Panc1 (cell line): ENCODE data around the gene PIK3R1.

Source experiments
- POLR2AphosphoS5 ChIP-seq: IDR thresholded peaks from 2 replicates; pipeline ENCODE4 v1.6.1; 2012; ENCODE audit warnings: mild to moderate bottlenecking, low read depth, low read length, moderate library complexity
- SIN3A ChIP-seq: IDR thresholded peaks from 2 replicates; pipeline ENCODE4 v1.6.1; 2012; ENCODE audit warnings: low read depth, mild to moderate bottlenecking, low read length, moderate library complexity, borderline replicate concordance; ENCODE audit not compliant: insufficient read depth
- TF ChIP-seq, protein P1 (sequence below): fragments of 450-650 bp; IDR thresholded peaks from 2 replicates; pipeline ENCODE4 v1.5.1; 2017; ENCODE audit warnings: mild to moderate bottlenecking
- TF ChIP-seq, protein P2 (sequence below), 2 experiments: IDR thresholded peaks; 2 replicates each; pipeline ENCODE4 v1.6.1; 2011 to 2012; ENCODE audit warnings: low read depth in 2 of 2, control low read depth in 1 of 2, low read length in 1 of 2, mild to moderate bottlenecking in 1 of 2, moderate library complexity in 1 of 2; ENCODE audit not compliant: insufficient read depth in 1 of 2

DNA sequence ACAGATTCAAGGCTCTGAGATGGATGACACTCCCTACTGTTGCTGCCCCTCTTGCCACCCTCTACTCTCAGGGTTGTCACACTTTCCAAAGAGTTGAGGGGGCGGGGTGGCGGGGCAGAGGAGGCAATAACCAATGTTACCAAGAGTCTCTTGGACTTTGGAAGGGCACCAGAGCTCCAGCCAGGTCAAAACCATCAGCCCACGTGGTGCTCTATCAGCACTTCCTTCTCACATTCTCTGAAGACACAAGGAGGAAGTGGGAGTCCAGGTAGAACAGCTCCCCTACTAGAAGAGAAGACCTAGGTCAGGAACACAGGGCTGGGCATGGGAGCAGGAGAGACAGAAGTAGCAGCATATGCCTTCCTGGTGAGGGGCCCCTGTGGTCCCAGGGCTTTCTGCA, 33.0 kb upstream of the PIK3R1 start:
- TF ChIP-seq, protein P1, sequence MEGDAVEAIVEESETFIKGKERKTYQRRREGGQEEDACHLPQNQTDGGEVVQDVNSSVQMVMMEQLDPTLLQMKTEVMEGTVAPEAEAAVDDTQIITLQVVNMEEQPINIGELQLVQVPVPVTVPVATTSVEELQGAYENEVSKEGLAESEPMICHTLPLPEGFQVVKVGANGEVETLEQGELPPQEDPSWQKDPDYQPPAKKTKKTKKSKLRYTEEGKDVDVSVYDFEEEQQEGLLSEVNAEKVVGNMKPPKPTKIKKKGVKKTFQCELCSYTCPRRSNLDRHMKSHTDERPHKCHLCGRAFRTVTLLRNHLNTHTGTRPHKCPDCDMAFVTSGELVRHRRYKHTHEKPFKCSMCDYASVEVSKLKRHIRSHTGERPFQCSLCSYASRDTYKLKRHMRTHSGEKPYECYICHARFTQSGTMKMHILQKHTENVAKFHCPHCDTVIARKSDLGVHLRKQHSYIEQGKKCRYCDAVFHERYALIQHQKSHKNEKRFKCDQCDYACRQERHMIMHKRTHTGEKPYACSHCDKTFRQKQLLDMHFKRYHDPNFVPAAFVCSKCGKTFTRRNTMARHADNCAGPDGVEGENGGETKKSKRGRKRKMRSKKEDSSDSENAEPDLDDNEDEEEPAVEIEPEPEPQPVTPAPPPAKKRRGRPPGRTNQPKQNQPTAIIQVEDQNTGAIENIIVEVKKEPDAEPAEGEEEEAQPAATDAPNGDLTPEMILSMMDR = no peak
- TF ChIP-seq POLR2AphosphoS5 (no peak), SIN3A (no peak)
- TF ChIP-seq, protein P2, sequence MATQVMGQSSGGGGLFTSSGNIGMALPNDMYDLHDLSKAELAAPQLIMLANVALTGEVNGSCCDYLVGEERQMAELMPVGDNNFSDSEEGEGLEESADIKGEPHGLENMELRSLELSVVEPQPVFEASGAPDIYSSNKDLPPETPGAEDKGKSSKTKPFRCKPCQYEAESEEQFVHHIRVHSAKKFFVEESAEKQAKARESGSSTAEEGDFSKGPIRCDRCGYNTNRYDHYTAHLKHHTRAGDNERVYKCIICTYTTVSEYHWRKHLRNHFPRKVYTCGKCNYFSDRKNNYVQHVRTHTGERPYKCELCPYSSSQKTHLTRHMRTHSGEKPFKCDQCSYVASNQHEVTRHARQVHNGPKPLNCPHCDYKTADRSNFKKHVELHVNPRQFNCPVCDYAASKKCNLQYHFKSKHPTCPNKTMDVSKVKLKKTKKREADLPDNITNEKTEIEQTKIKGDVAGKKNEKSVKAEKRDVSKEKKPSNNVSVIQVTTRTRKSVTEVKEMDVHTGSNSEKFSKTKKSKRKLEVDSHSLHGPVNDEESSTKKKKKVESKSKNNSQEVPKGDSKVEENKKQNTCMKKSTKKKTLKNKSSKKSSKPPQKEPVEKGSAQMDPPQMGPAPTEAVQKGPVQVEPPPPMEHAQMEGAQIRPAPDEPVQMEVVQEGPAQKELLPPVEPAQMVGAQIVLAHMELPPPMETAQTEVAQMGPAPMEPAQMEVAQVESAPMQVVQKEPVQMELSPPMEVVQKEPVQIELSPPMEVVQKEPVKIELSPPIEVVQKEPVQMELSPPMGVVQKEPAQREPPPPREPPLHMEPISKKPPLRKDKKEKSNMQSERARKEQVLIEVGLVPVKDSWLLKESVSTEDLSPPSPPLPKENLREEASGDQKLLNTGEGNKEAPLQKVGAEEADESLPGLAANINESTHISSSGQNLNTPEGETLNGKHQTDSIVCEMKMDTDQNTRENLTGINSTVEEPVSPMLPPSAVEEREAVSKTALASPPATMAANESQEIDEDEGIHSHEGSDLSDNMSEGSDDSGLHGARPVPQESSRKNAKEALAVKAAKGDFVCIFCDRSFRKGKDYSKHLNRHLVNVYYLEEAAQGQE (IDR thresholded peaks at IDR 0.05; ENCODE audit: insufficient read depth in 1 of 2, low read depth in 2 of 2, low read length in 1 of 2) = no peak
